HepG2 (cell line): ENCODE measurements around the gene PGAP3. TPM values are rescaled to one million over a fixed set of nuclear protein-coding genes. Genes with fewer than 3 reads are reported as not detected.

Experiments used
- ATAC-seq: fragments of 200-7000 bp; cut with Tn5 transposase; 3 replicates; pipeline ENCODE4 v1.9.1; 2020; ENCODE audit warnings: mild to moderate bottlenecking, moderate library complexity
- BruUV-seq: library from RNA; stranded (reverse); fragments of 400-500 nt; replicated peaks from 2 replicates; lab custom pipeline; 2021; lab: Mats Ljungman, UMichigan
- CTCF ChIA-PET: fragments of 300-600 bp; formaldehyde crosslinking; extraction: SDS; loops from one replicate; lab custom pipeline; 2021; ENCODE audit warnings: low total read pairs, inconsistent platforms, low intra/inter-chr PET ratio; lab: Yijun Ruan, JAX
- POLR2A ChIA-PET: fragments of 350-600 bp; sonication (Branson Sonifier 250); formaldehyde crosslinking; loops from one replicate; lab custom pipeline; 2020; ENCODE audit warnings: antibody characterized with exemption, inconsistent platforms; lab: Yijun Ruan, JAX
- DNase-seq: peaks from one replicate; pipeline ENCODE4 v3.0.0-alpha.2; 2015; ENCODE audit warnings: low spot score
- FAIRE-seq: peaks from 3 replicates; lab custom pipeline; 2011; peaks lifted over from hg19 to GRCh38; lab: Jason Lieb, UNC
- H2AFZ ChIP-seq: one replicate; pipeline ENCODE4 v1.6.1; 2011; ENCODE audit warnings: low read length, inconsistent platforms
- H3K27ac ChIP-seq: fragments of 300-600 bp; 3 replicates; pipeline ENCODE4 v1.8.0; 2011; ENCODE audit warnings: mixed run types, mild to moderate bottlenecking, mixed read lengths, low read length, inconsistent platforms; ENCODE audit not compliant: insufficient read depth; ENCODE audit errors: extremely low read length
- H3K27me3 ChIP-seq, 2 experiments: fragments of 200-600 bp in 1 of 2; 2 replicates in 1 of 2; 3 replicates in 1 of 2; pipeline versions ENCODE4 v1.6.0 to v1.8.0; 2011; ENCODE audit warnings: low read length in 2 of 2, mild to moderate bottlenecking in 2 of 2, moderate library complexity in 2 of 2, inconsistent platforms in 1 of 2; ENCODE audit not compliant: insufficient read depth in 2 of 2, control insufficient read depth in 1 of 2
- H3K36me3 ChIP-seq, 2 experiments: fragments of 200-600 bp in 1 of 2; replicated peaks in 1 of 2; 2 replicates in 1 of 2; 3 replicates in 1 of 2; pipeline versions ENCODE4 v1.5.1 to v1.8.0; 2011; ENCODE audit warnings: low read length in 2 of 2, inconsistent platforms in 1 of 2; ENCODE audit not compliant: insufficient read depth in 2 of 2, control insufficient read depth in 1 of 2
- H3K4me1 ChIP-seq: 2 replicates; pipeline ENCODE4 v1.5.1; 2012; ENCODE audit warnings: low read length, inconsistent platforms; ENCODE audit not compliant: insufficient read depth
- H3K4me2 ChIP-seq: 2 replicates; pipeline ENCODE4 v1.6.0; 2011; ENCODE audit warnings: low read depth, low read length, inconsistent platforms
- H3K4me3 ChIP-seq, 3 experiments: fragments of 200-600 bp in 1 of 3; sonication (generic), shearing (Covaris generic) in 1 of 3; replicated peaks in 1 of 3; 2 replicates each; pipeline ENCODE4 v1.5.1; 2011 to 2016; ENCODE audit warnings: low read length in 3 of 3, inconsistent platforms in 2 of 3, low read depth in 2 of 3, mild to moderate bottlenecking in 2 of 3, control low read depth in 1 of 3, mixed read lengths in 1 of 3; ENCODE audit not compliant: insufficient read depth in 1 of 3
- H3K79me2 ChIP-seq: one replicate; pipeline ENCODE4 v1.6.1; 2011; ENCODE audit warnings: low read length, inconsistent platforms; ENCODE audit not compliant: insufficient read depth
- H3K9ac ChIP-seq: 2 replicates; pipeline ENCODE4 v1.6.0; 2011; ENCODE audit warnings: mild to moderate bottlenecking, low read depth, low read length, inconsistent platforms; ENCODE audit not compliant: insufficient read depth
- H3K9me3 ChIP-seq: 2 replicates; pipeline ENCODE4 v1.5.1; 2012; ENCODE audit warnings: mild to moderate bottlenecking, low read length
- H4K20me1 ChIP-seq: 2 replicates; pipeline ENCODE4 v1.6.0; 2011; ENCODE audit warnings: inconsistent platforms, mild to moderate bottlenecking, low read length, moderate library complexity; ENCODE audit not compliant: insufficient read depth
- ARNT ChIP-seq: fragments of 450-650 bp; IDR thresholded peaks from 2 replicates; pipeline ENCODE4 v1.6.1; 2017
- EP300 ChIP-seq, 3 experiments: sonication (generic) in 1 of 3; formaldehyde crosslinking in 1 of 3; IDR thresholded peaks; 2 replicates each; pipeline versions ENCODE4 v1.5.1 to v1.6.1; 2011 to 2020; ENCODE audit warnings: low read depth in 2 of 3, low read length in 2 of 3, borderline replicate concordance in 1 of 3, improper control_type of control experiment in 1 of 3, mild to moderate bottlenecking in 1 of 3, missing genetic modification reagents in 1 of 3, moderate library complexity in 1 of 3
- FOSL2 ChIP-seq: sonication (generic); formaldehyde crosslinking; IDR thresholded peaks from 2 replicates; pipeline ENCODE4 v1.4.0; 2020; ENCODE audit warnings: missing genetic modification reagents
- HMG20B ChIP-seq: conservative IDR thresholded peaks from 2 replicates; pipeline ENCODE4 v1.6.1; 2016; ENCODE audit warnings: missing genetic modification reagents, missing compliant biosample characterization
- HOXA9 ChIP-seq: sonication (generic); formaldehyde crosslinking; IDR thresholded peaks from 2 replicates; pipeline ENCODE4 v1.8.1; 2022; ENCODE audit warnings: missing genetic modification reagents, mild to moderate bottlenecking, moderate library complexity, borderline replicate concordance
- KDM2A ChIP-seq: sonication (generic); formaldehyde crosslinking; IDR thresholded peaks from 2 replicates; pipeline ENCODE4 v1.4.0; 2020; ENCODE audit warnings: low read depth, missing genetic modification reagents, borderline replicate concordance
- NRL ChIP-seq: sonication (generic); formaldehyde crosslinking; IDR thresholded peaks from 2 replicates; pipeline ENCODE4 v1.5.0; 2020; ENCODE audit warnings: missing genetic modification reagents, mild to moderate bottlenecking, moderate library complexity, borderline replicate concordance
- PHB2 ChIP-seq: fragments of 450-650 bp; IDR thresholded peaks from 2 replicates; pipeline ENCODE4 v1.6.1; 2018; ENCODE audit not compliant: partially characterized antibody
- SOX5 ChIP-seq: IDR thresholded peaks from 2 replicates; pipeline ENCODE4 v1.6.1; 2016; ENCODE audit warnings: borderline replicate concordance
- ZBTB38 ChIP-seq: sonication (generic); formaldehyde crosslinking; IDR thresholded peaks from 2 replicates; pipeline ENCODE4 v1.5.1; 2020; ENCODE audit warnings: mild to moderate bottlenecking, missing genetic modification reagents
- ZMYM2 ChIP-seq: sonication (generic); formaldehyde crosslinking; IDR thresholded peaks from 2 replicates; pipeline ENCODE4 v1.8.0; 2022; ENCODE audit warnings: mild to moderate bottlenecking, missing genetic modification reagents
- WGBS: methylation state at CpG from one replicate; pipeline ENCODE4 v1.1.6; 2017; ENCODE audit warnings: low lambda C conversion rate; 5-methylcytosine and 5-hydroxymethylcytosine counted together
- in situ Hi-C: cut with HindIII; loops from 2 replicates; pipeline ENCODE4 v1.10.0; 2017; ENCODE audit warnings: low pct_unique_long_range_greater_than_20kb; ENCODE audit not compliant: extremely low pct_ligation_motif_present
- intact Hi-C: fragments of 100-400 bp; cut with micrococcal nuclease; formaldehyde crosslinking; loops from one replicate; pipeline ENCODE4 v1.10.0; 2022; ENCODE audit not compliant: unreplicated experiment
- polyA plus RNA-seq, 8 experiments: library from polyadenylated mRNA; depleted of rRNA in 3 of 8; stranded (reverse) in 7 of 8; unstranded in 1 of 8; fragments of >200 nt; fragmentation: Illumina TruSeq in 4 of 8; extraction: Trizol in 4 of 8; gene quantifications; 2 replicates each; pipeline versions ENCODE4 v1.2.1 to v1.2.3, GENCODE V29; 2011 to 2016; ENCODE audit warnings: low read depth in 4 of 8, missing spikeins in 1 of 8, mixed read lengths in 1 of 8; ENCODE audit not compliant: insufficient read depth in 1 of 8
- total RNA-seq, 5 experiments: library from RNA; depleted of rRNA; stranded (reverse); fragments of >200 nt; fragmentation: Illumina TruSeq; extraction: Trizol; gene quantifications; 2 replicates each; pipeline ENCODE4 v1.2.3, GENCODE V29; 2016; ENCODE audit warnings: low read depth in 1 of 5
- TF ChIP-seq, protein P1 (sequence below): sonication (generic); formaldehyde crosslinking; conservative IDR thresholded peaks from 2 replicates; pipeline ENCODE4 v1.4.0; 2020; ENCODE audit warnings: mild to moderate bottlenecking, missing genetic modification reagents, moderate library complexity
- TF ChIP-seq, protein P2 (sequence below): sonication (generic); formaldehyde crosslinking; IDR thresholded peaks from 2 replicates; pipeline ENCODE4 v1.4.0; 2020; ENCODE audit warnings: mild to moderate bottlenecking, missing genetic modification reagents
- TF ChIP-seq, protein P3 (sequence below): sonication (generic); formaldehyde crosslinking; IDR thresholded peaks from 2 replicates; pipeline ENCODE4 v1.5.0; 2020; ENCODE audit warnings: mild to moderate bottlenecking, missing genetic modification reagents
- TF ChIP-seq, protein P4 (sequence below): IDR thresholded peaks from 2 replicates; pipeline ENCODE4 v1.6.1; 2018; ENCODE audit warnings: missing genetic modification reagents

PGAP3 gene
- total and polyA plus RNA-seq, 2 of the 13 experiments (the other 11 are each of a cell fraction or from before 2014, with no cell fraction given) = 11.9 to 14.6 TPM

DNA sequence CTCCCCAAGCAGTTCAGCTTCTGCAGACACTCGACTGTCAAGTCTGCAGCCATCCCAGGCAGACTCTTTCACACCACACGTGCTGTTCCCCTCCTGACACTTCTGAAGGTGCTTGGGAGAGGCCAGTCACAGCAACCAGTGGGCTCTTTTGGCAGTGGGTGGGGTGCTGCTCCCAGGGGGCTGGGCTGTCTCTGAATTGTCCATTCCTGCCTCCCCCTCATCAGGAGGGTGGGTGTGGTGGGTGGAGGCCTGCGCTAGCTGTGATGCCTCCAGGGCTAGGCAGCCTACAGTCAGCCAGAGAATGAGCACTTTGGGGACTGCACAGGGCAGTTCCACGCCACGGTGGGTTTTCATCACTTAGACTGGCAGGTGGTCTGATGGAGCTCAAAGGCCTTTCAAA is 40.6 kb downstream of the PGAP3 start (continued):
- TF ChIP-seq EP300 (IDR thresholded peaks at IDR 0.05; ENCODE audit: low read depth in 2 of 2, low read length in 2 of 2) (no peak), EP300 (CRISPR knock-in tag; IDR thresholded peaks at IDR 0.05; ENCODE audit: borderline replicate concordance) (no peak), HOXA9 (CRISPR knock-in tag) (no peak), ARNT (no peak), ZMYM2 (CRISPR knock-in tag) (no peak)
- TF ChIP-seq, protein P1, sequence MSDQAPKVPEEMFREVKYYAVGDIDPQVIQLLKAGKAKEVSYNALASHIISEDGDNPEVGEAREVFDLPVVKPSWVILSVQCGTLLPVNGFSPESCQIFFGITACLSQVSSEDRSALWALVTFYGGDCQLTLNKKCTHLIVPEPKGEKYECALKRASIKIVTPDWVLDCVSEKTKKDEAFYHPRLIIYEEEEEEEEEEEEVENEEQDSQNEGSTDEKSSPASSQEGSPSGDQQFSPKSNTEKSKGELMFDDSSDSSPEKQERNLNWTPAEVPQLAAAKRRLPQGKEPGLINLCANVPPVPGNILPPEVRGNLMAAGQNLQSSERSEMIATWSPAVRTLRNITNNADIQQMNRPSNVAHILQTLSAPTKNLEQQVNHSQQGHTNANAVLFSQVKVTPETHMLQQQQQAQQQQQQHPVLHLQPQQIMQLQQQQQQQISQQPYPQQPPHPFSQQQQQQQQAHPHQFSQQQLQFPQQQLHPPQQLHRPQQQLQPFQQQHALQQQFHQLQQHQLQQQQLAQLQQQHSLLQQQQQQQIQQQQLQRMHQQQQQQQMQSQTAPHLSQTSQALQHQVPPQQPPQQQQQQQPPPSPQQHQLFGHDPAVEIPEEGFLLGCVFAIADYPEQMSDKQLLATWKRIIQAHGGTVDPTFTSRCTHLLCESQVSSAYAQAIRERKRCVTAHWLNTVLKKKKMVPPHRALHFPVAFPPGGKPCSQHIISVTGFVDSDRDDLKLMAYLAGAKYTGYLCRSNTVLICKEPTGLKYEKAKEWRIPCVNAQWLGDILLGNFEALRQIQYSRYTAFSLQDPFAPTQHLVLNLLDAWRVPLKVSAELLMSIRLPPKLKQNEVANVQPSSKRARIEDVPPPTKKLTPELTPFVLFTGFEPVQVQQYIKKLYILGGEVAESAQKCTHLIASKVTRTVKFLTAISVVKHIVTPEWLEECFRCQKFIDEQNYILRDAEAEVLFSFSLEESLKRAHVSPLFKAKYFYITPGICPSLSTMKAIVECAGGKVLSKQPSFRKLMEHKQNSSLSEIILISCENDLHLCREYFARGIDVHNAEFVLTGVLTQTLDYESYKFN (CRISPR knock-in tag) = no peak
- TF ChIP-seq, all 625 proteins: peak for 0

DNA sequence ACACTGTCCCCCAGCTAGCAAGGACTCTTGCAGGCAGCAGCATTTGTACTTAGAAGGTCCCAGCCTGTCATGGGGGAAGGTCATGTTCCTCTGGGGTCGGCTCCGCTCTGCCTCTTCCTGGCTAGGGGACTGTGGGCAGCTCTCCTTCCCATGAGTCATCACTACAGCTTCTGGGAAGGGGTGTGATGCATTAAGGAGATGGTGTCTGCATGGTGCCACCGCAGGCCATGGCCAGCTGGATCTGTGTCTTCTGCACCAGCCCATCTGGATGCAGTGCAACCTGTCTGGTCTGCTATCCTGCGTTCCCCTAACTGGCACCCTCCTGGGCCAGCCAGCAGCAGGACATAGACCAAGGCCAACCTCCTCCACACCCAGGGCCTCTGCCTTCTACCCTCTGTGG is 44.6 kb downstream of the PGAP3 start:
- Histone ChIP-seq H3K36me3 (peaks cover 0 to 2% of the 10 kb centered on the region in 2 experiments; a peak in 2 of 5 replicates), H3K27ac (no peak overlapping the region), H3K27me3 (no peaks in the 10 kb centered on the region), H3K79me2 (peaks cover 57% of the 10 kb centered on the region), H4K20me1 (peaks cover 3% of the 10 kb centered on the region), H3K9me3 (no peaks in the 10 kb centered on the region), H3K4me1 (peaks cover 50% of the 10 kb centered on the region), H3K9ac (no peak overlapping the region), H2AFZ (no peak overlapping the region), H3K4me3 (no peak overlapping the region), H3K4me2 (no peak overlapping the region)
- no TSS peak for BruUV-seq
- ATAC-seq = no peak; the same call in 2 of the 3 replicates
- WGBS = 80% methylated on average over 4 of the region's 4 CpGs
- CTCF ChIA-PET = no interaction called here
- POLR2A ChIA-PET = interaction anchor here (0.9 to 1.3 kb wide), 2 partner anchors 9 to 10 kb away, joined by 3 read pairs; no protein-coding TSS in a partner anchor
- TF ChIP-seq, protein P2, sequence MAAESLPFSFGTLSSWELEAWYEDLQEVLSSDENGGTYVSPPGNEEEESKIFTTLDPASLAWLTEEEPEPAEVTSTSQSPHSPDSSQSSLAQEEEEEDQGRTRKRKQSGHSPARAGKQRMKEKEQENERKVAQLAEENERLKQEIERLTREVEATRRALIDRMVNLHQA (CRISPR knock-in tag) = no peak
- TF ChIP-seq SOX5 (CRISPR knock-in tag) = no peak
- no peak for TF ChIP-seq ZBTB38 (CRISPR knock-in tag)
- TF ChIP-seq KDM2A = no peak
- TF ChIP-seq, protein P3, sequence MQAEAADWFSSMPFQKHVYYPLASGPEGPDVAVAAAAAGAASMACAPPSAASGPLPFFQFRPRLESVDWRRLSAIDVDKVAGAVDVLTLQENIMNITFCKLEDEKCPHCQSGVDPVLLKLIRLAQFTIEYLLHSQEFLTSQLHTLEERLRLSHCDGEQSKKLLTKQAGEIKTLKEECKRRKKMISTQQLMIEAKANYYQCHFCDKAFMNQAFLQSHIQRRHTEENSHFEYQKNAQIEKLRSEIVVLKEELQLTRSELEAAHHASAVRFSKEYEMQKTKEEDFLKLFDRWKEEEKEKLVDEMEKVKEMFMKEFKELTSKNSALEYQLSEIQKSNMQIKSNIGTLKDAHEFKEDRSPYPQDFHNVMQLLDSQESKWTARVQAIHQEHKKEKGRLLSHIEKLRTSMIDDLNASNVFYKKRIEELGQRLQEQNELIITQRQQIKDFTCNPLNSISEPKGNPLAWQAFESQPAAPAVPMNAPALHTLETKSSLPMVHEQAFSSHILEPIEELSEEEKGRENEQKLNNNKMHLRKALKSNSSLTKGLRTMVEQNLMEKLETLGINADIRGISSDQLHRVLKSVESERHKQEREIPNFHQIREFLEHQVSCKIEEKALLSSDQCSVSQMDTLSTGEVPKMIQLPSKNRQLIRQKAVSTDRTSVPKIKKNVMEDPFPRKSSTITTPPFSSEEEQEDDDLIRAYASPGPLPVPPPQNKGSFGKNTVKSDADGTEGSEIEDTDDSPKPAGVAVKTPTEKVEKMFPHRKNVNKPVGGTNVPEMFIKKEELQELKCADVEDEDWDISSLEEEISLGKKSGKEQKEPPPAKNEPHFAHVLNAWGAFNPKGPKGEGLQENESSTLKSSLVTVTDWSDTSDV (CRISPR knock-in tag) = 0 out of 2 replicates have a peak, but pooled peaks have one; percentile 51
- no peak for TF ChIP-seq PHB2
- TF ChIP-seq FOSL2 (CRISPR knock-in tag) = 0 out of 2 replicates have a peak, but pooled peaks have one; percentile 25
- TF ChIP-seq NRL (CRISPR knock-in tag) = 0 out of 2 replicates have a peak, but pooled peaks have one; percentile 42
- TF ChIP-seq HMG20B = no peak
- TF ChIP-seq, protein P4, sequence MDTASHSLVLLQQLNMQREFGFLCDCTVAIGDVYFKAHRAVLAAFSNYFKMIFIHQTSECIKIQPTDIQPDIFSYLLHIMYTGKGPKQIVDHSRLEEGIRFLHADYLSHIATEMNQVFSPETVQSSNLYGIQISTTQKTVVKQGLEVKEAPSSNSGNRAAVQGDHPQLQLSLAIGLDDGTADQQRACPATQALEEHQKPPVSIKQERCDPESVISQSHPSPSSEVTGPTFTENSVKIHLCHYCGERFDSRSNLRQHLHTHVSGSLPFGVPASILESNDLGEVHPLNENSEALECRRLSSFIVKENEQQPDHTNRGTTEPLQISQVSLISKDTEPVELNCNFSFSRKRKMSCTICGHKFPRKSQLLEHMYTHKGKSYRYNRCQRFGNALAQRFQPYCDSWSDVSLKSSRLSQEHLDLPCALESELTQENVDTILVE = no peak
- intact Hi-C loops = no loop called here
- no peak for FAIRE-seq
- in situ Hi-C loops = no loop called here
- DNase-seq = no peak
